HL-60 (cell line): ENCODE results near the gene BAIAP2.
"Not testable (repeated sequence)": the region's sequence is repeated elsewhere in the genome, so short reads cannot be mapped to it uniquely, and the experiment has no call there.

Experiments
- DNase-seq, 2 experiments: peaks; one replicate each; pipeline ENCODE4 v3.0.0-alpha.2; 2010 to 2020; ENCODE audit warnings: low read depth in 1 of 2, low spot score in 1 of 2
- H3K27ac ChIP-seq: fragments of 250-450 bp; sonication (Bioruptor Pico); replicated peaks from 2 replicates; pipeline ENCODE4 v1.5.1; 2020; ENCODE audit warnings: mild to moderate bottlenecking, moderate library complexity
- H3K27me3 ChIP-seq: fragments of 250-450 bp; sonication (Bioruptor Pico); 2 replicates; pipeline ENCODE4 v1.5.1; 2021; ENCODE audit warnings: mild to moderate bottlenecking, moderate library complexity; ENCODE audit not compliant: insufficient read depth, poor library complexity, severe bottlenecking
- H3K4me3 ChIP-seq: replicated peaks from 2 replicates; pipeline ENCODE4 v1.5.1; 2011; ENCODE audit warnings: mild to moderate bottlenecking, control low read depth, low read length; ENCODE audit not compliant: insufficient read depth
- GABPA ChIP-seq: IDR thresholded peaks from 2 replicates; pipeline ENCODE4 v1.6.1; 2012; ENCODE audit warnings: low read depth
- POLR2AphosphoS5 ChIP-seq: IDR thresholded peaks from 2 replicates; pipeline ENCODE4 v1.6.1; 2012; ENCODE audit warnings: low read depth
- SPI1 ChIP-seq: IDR thresholded peaks from 2 replicates; pipeline ENCODE4 v1.6.1; 2012; ENCODE audit warnings: low read depth, mild to moderate bottlenecking, borderline replicate concordance
- TF ChIP-seq, protein P1 (sequence below): IDR thresholded peaks from 2 replicates; pipeline ENCODE4 v1.6.1; 2012; ENCODE audit warnings: low read depth; ENCODE audit not compliant: insufficient replicate concordance
- TF ChIP-seq, protein P2 (sequence below): IDR thresholded peaks from one replicate; pipeline ENCODE4 v1.5.1; 2011; ENCODE audit warnings: low read length, control low read depth, inconsistent platforms; ENCODE audit not compliant: insufficient read depth

The BAIAP2 gene

DNA sequence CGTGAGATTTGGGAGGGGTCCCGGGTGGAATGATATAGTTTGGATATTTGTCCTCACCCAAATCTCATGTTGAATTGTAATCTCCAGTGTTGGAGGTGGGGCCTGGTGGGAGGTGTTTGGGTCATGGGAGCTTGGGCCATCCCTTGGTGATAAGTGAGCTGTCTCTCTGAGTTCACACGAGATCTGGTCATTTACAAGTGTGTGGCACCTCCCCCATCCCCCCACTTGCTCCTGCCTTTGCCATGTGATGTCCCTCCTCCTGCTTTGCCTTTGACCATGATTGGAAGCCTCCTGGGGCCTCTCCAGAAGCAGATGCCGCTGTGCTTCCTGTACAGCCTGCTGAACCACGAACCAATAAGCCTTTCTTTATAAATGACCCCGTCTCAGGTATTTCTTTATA, 21.3 kb upstream of the BAIAP2 start:
- TF ChIP-seq SPI1 (no peak), POLR2AphosphoS5 (no peak), GABPA (no peak)
- TF ChIP-seq, protein P1, sequence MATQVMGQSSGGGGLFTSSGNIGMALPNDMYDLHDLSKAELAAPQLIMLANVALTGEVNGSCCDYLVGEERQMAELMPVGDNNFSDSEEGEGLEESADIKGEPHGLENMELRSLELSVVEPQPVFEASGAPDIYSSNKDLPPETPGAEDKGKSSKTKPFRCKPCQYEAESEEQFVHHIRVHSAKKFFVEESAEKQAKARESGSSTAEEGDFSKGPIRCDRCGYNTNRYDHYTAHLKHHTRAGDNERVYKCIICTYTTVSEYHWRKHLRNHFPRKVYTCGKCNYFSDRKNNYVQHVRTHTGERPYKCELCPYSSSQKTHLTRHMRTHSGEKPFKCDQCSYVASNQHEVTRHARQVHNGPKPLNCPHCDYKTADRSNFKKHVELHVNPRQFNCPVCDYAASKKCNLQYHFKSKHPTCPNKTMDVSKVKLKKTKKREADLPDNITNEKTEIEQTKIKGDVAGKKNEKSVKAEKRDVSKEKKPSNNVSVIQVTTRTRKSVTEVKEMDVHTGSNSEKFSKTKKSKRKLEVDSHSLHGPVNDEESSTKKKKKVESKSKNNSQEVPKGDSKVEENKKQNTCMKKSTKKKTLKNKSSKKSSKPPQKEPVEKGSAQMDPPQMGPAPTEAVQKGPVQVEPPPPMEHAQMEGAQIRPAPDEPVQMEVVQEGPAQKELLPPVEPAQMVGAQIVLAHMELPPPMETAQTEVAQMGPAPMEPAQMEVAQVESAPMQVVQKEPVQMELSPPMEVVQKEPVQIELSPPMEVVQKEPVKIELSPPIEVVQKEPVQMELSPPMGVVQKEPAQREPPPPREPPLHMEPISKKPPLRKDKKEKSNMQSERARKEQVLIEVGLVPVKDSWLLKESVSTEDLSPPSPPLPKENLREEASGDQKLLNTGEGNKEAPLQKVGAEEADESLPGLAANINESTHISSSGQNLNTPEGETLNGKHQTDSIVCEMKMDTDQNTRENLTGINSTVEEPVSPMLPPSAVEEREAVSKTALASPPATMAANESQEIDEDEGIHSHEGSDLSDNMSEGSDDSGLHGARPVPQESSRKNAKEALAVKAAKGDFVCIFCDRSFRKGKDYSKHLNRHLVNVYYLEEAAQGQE, result no peak
- TF ChIP-seq, protein P2, sequence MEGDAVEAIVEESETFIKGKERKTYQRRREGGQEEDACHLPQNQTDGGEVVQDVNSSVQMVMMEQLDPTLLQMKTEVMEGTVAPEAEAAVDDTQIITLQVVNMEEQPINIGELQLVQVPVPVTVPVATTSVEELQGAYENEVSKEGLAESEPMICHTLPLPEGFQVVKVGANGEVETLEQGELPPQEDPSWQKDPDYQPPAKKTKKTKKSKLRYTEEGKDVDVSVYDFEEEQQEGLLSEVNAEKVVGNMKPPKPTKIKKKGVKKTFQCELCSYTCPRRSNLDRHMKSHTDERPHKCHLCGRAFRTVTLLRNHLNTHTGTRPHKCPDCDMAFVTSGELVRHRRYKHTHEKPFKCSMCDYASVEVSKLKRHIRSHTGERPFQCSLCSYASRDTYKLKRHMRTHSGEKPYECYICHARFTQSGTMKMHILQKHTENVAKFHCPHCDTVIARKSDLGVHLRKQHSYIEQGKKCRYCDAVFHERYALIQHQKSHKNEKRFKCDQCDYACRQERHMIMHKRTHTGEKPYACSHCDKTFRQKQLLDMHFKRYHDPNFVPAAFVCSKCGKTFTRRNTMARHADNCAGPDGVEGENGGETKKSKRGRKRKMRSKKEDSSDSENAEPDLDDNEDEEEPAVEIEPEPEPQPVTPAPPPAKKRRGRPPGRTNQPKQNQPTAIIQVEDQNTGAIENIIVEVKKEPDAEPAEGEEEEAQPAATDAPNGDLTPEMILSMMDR, result no peak
- Histone ChIP-seq H3K27me3 (no peaks in the 10 kb centered on the region), H3K4me3 (no peak overlapping the region), H3K27ac (no peak overlapping the region)
- DNase-seq, result no peak

DNA sequence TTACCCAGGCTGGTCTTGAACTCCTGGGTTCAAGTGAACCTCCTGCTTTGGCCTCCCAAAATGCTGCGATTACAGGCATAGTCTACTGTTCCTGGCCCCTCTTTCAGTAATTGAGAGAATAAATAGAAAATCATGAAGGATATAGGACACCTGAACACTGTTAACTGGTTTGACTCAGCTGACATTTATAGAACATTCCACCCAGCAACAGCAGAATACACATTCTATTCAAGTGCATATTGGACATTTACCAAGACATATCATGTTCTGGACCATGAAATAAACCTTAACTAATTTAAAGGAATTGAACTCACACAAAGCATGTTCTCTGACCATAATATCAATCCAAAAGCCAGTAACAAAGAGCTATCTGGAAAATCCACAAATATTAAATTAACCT, 19.8 kb upstream of the BAIAP2 start:
- Histone ChIP-seq H3K4me3 (no peak overlapping the region), H3K27ac (no peak overlapping the region), H3K27me3 (no peaks in the 10 kb centered on the region)
- TF ChIP-seq, protein P2, result no peak
- TF ChIP-seq SPI1 (no peak), GABPA (no peak), POLR2AphosphoS5 (no peak)
- TF ChIP-seq, protein P1, result no peak
- DNase-seq, result no peak

DNA sequence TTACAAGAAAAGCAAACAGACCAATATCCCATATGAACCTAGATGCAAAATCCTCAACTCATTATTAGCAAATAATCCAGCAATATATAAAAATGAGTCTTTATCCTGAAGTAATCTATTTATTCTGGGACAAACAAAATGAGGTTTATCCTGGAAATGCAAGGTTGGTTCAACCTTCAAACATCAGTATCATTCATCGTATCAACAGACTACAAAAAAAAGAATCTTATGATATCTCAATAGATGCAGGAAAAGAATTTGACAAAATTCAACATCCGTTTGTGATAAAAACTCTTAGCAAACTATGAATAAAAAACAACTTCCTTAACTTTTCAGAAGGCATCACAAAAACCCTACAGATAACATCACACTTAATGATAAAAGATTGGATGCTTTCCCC, 18.4 kb upstream of the BAIAP2 start:
- Histone ChIP-seq H3K27ac (no peak overlapping the region), H3K27me3 (no peaks in the 10 kb centered on the region), H3K4me3 (no peak overlapping the region)
- no peak for DNase-seq
- no peak for TF ChIP-seq GABPA
- TF ChIP-seq, protein P1, result no peak
- TF ChIP-seq, protein P2, result no peak
- TF ChIP-seq SPI1, result no peak
- no peak for TF ChIP-seq POLR2AphosphoS5

DNA sequence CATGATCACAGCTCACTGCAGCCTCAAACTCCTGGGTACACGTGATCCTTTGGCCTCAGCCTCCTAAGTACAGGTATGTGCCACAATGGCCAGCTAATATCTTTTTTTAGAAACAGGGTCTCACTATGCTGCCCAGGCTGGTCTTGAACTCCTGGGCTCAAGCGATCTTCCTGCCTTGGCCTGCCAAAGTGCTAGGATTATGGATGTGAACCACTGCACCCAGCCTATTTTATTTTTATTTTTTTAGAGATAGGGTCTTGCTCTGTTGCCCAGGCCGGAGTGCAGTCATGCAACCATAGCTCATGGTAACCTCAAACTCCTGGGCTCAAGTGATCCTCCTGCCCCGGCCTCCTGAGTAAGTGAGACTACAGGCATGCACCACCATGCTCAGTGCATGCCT, 17.6 kb upstream of the BAIAP2 start:
- not testable (repeated sequence) for H3K4me3 ChIP-seq, DNase-seq, H3K27ac ChIP-seq, H3K27me3 ChIP-seq
